HepG2 (cell line): Measurements from ENCODE around the gene DOK4. TPM values are rescaled to one million over a fixed set of nuclear protein-coding genes. Genes with fewer than 3 reads are reported as not detected.

ENCODE experiments used
- EEA1 ChIP-seq: sonication (generic); formaldehyde crosslinking; IDR thresholded peaks from 2 replicates; pipeline ENCODE4 v1.5.1; 2020; ENCODE audit warnings: mild to moderate bottlenecking, missing genetic modification reagents, borderline replicate concordance
- KDM3A ChIP-seq: IDR thresholded peaks from 2 replicates; pipeline ENCODE4 v1.6.1; 2018; ENCODE audit warnings: low read depth, missing compliant biosample characterization
- KLF6 ChIP-seq: IDR thresholded peaks from 2 replicates; pipeline ENCODE4 v1.8.0; 2016; ENCODE audit warnings: missing biosample characterization, missing genetic modification reagents
- MTF2 ChIP-seq: sonication (generic); formaldehyde crosslinking; IDR thresholded peaks from 2 replicates; pipeline ENCODE4 v1.5.0; 2020; ENCODE audit warnings: missing genetic modification reagents, borderline replicate concordance
- SCMH1 ChIP-seq: sonication (generic); formaldehyde crosslinking; IDR thresholded peaks from 2 replicates; pipeline ENCODE4 v1.9.0; 2021; ENCODE audit warnings: missing genetic modification reagents, mild to moderate bottlenecking, borderline replicate concordance
- SPEN ChIP-seq: sonication (generic); formaldehyde crosslinking; IDR thresholded peaks from 2 replicates; pipeline ENCODE4 v1.5.1; 2020; ENCODE audit warnings: low read depth, mild to moderate bottlenecking, missing genetic modification reagents
- ZBTB38 ChIP-seq: sonication (generic); formaldehyde crosslinking; IDR thresholded peaks from 2 replicates; pipeline ENCODE4 v1.5.1; 2020; ENCODE audit warnings: mild to moderate bottlenecking, missing genetic modification reagents
- ZBTB7A ChIP-seq: sonication (generic); formaldehyde crosslinking; IDR thresholded peaks from 2 replicates; pipeline ENCODE4 v1.8.0; 2022; ENCODE audit warnings: mild to moderate bottlenecking, missing genetic modification reagents
- ZNF567 ChIP-seq: sonication (generic); formaldehyde crosslinking; IDR thresholded peaks from 2 replicates; pipeline ENCODE4 v1.8.1; 2023; ENCODE audit warnings: mild to moderate bottlenecking, missing genetic modification reagents, borderline replicate concordance
- ZNF598 ChIP-seq: sonication (generic); formaldehyde crosslinking; IDR thresholded peaks from 2 replicates; pipeline ENCODE4 v1.5.1; 2020; ENCODE audit warnings: mild to moderate bottlenecking, missing genetic modification reagents, borderline replicate concordance
- polyA plus RNA-seq, 8 experiments: library from polyadenylated mRNA; depleted of rRNA in 3 of 8; stranded (reverse) in 7 of 8; unstranded in 1 of 8; fragments of >200 nt; fragmentation: Illumina TruSeq in 4 of 8; extraction: Trizol in 4 of 8; gene quantifications; 2 replicates each; pipeline versions ENCODE4 v1.2.1 to v1.2.3, GENCODE V29; 2011 to 2016; ENCODE audit warnings: low read depth in 4 of 8, missing spikeins in 1 of 8, mixed read lengths in 1 of 8; ENCODE audit not compliant: insufficient read depth in 1 of 8
- total RNA-seq, 5 experiments: library from RNA; depleted of rRNA; stranded (reverse); fragments of >200 nt; fragmentation: Illumina TruSeq; extraction: Trizol; gene quantifications; 2 replicates each; pipeline ENCODE4 v1.2.3, GENCODE V29; 2016; ENCODE audit warnings: low read depth in 1 of 5
- TF ChIP-seq, protein P1 (sequence below): fragments of 450-650 bp; IDR thresholded peaks from 2 replicates; pipeline ENCODE4 v1.6.1; 2017; ENCODE audit warnings: mild to moderate bottlenecking
- TF ChIP-seq, protein P2 (sequence below), 2 experiments: sonication (generic) in 1 of 2; formaldehyde crosslinking in 1 of 2; IDR thresholded peaks; 2 replicates each; pipeline versions ENCODE4 v1.4.0 to v1.6.1; 2016 to 2020; ENCODE audit warnings: borderline replicate concordance in 1 of 2, low read depth in 1 of 2, mild to moderate bottlenecking in 1 of 2, missing genetic modification reagents in 1 of 2
- TF ChIP-seq, protein P3 (sequence below): IDR thresholded peaks from 2 replicates; pipeline ENCODE4 v1.6.1; 2018; ENCODE audit warnings: missing genetic modification reagents, mild to moderate bottlenecking, missing compliant biosample characterization
- TF ChIP-seq, protein P4 (sequence below): sonication (generic); formaldehyde crosslinking; IDR thresholded peaks from 2 replicates; pipeline ENCODE4 v1.4.0; 2020; ENCODE audit warnings: mild to moderate bottlenecking, low read depth, missing genetic modification reagents
- TF ChIP-seq, protein P5 (sequence below): sonication (generic); formaldehyde crosslinking; IDR thresholded peaks from 2 replicates; pipeline ENCODE4 v1.5.0; 2020; ENCODE audit warnings: mild to moderate bottlenecking, missing genetic modification reagents
- TF ChIP-seq, protein P6 (sequence below): sonication (generic); formaldehyde crosslinking; IDR thresholded peaks from 2 replicates; pipeline ENCODE4 v1.8.0; 2022; ENCODE audit warnings: low read depth, missing genetic modification reagents

The DOK4 gene
- total and polyA plus RNA-seq, 2 of the 13 experiments (the other 11 are each of a cell fraction or from before 2014, with no cell fraction given): 52.7 to 70.0 TPM

- TF ChIP-seq, protein P1, sequence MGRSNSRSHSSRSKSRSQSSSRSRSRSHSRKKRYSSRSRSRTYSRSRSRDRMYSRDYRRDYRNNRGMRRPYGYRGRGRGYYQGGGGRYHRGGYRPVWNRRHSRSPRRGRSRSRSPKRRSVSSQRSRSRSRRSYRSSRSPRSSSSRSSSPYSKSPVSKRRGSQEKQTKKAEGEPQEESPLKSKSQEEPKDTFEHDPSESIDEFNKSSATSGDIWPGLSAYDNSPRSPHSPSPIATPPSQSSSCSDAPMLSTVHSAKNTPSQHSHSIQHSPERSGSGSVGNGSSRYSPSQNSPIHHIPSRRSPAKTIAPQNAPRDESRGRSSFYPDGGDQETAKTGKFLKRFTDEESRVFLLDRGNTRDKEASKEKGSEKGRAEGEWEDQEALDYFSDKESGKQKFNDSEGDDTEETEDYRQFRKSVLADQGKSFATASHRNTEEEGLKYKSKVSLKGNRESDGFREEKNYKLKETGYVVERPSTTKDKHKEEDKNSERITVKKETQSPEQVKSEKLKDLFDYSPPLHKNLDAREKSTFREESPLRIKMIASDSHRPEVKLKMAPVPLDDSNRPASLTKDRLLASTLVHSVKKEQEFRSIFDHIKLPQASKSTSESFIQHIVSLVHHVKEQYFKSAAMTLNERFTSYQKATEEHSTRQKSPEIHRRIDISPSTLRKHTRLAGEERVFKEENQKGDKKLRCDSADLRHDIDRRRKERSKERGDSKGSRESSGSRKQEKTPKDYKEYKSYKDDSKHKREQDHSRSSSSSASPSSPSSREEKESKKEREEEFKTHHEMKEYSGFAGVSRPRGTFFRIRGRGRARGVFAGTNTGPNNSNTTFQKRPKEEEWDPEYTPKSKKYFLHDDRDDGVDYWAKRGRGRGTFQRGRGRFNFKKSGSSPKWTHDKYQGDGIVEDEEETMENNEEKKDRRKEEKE: no peak
- TF ChIP-seq, protein P2, sequence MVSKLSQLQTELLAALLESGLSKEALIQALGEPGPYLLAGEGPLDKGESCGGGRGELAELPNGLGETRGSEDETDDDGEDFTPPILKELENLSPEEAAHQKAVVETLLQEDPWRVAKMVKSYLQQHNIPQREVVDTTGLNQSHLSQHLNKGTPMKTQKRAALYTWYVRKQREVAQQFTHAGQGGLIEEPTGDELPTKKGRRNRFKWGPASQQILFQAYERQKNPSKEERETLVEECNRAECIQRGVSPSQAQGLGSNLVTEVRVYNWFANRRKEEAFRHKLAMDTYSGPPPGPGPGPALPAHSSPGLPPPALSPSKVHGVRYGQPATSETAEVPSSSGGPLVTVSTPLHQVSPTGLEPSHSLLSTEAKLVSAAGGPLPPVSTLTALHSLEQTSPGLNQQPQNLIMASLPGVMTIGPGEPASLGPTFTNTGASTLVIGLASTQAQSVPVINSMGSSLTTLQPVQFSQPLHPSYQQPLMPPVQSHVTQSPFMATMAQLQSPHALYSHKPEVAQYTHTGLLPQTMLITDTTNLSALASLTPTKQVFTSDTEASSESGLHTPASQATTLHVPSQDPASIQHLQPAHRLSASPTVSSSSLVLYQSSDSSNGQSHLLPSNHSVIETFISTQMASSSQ (IDR thresholded peaks at IDR 0.05; ENCODE audit: low read depth): no peak
- TF ChIP-seq, protein P2 (CRISPR knock-in tag; IDR thresholded peaks at IDR 0.05; ENCODE audit: borderline replicate concordance): no peak
- TF ChIP-seq ZBTB7A (CRISPR knock-in tag) (peak; percentile 99), ZNF567 (CRISPR knock-in tag) (no peak), SCMH1 (CRISPR knock-in tag) (no peak), KDM3A (CRISPR knock-in tag) (peak; percentile 76; the same call in 1 of the 2 replicates), ZBTB38 (peak; percentile 48; the same call in 1 of the 2 replicates), EEA1 (no peak), MTF2 (CRISPR knock-in tag) (no peak; the same call in 1 of the 2 replicates), ZNF598 (CRISPR knock-in tag) (peak; percentile 77; the same call in 1 of the 2 replicates), SPEN (CRISPR knock-in tag) (peak; percentile 76), KLF6 (no peak)
- TF ChIP-seq, protein P3, sequence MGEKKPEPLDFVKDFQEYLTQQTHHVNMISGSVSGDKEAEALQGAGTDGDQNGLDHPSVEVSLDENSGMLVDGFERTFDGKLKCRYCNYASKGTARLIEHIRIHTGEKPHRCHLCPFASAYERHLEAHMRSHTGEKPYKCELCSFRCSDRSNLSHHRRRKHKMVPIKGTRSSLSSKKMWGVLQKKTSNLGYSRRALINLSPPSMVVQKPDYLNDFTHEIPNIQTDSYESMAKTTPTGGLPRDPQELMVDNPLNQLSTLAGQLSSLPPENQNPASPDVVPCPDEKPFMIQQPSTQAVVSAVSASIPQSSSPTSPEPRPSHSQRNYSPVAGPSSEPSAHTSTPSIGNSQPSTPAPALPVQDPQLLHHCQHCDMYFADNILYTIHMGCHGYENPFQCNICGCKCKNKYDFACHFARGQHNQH (CRISPR knock-in tag): peak; percentile 35; the same call in 1 of the 2 replicates
- TF ChIP-seq, protein P4, sequence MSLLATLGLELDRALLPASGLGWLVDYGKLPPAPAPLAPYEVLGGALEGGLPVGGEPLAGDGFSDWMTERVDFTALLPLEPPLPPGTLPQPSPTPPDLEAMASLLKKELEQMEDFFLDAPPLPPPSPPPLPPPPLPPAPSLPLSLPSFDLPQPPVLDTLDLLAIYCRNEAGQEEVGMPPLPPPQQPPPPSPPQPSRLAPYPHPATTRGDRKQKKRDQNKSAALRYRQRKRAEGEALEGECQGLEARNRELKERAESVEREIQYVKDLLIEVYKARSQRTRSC: peak; percentile 59; the same call in 1 of the 2 replicates
- TF ChIP-seq, protein P5, sequence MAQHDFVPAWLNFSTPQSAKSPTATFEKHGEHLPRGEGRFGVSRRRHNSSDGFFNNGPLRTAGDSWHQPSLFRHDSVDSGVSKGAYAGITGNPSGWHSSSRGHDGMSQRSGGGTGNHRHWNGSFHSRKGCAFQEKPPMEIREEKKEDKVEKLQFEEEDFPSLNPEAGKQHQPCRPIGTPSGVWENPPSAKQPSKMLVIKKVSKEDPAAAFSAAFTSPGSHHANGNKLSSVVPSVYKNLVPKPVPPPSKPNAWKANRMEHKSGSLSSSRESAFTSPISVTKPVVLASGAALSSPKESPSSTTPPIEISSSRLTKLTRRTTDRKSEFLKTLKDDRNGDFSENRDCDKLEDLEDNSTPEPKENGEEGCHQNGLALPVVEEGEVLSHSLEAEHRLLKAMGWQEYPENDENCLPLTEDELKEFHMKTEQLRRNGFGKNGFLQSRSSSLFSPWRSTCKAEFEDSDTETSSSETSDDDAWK (CRISPR knock-in tag): no peak
- TF ChIP-seq, protein P6, sequence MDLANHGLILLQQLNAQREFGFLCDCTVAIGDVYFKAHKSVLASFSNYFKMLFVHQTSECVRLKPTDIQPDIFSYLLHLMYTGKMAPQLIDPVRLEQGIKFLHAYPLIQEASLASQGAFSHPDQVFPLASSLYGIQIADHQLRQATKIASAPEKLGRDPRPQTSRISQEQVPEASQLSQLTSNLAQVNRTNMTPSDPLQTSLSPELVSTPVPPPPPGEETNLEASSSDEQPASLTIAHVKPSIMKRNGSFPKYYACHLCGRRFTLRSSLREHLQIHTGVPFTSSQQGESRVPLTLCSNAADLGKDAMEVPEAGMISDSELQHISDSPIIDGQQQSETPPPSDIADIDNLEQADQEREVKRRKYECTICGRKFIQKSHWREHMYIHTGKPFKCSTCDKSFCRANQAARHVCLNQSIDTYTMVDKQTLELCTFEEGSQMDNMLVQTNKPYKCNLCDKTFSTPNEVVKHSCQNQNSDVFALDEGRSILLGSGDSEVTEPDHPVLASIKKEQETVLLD (CRISPR knock-in tag): no peak
Measured at GRCh38 chr16:57482845-57483545, 3.3 kb downstream of the DOK4 start (continued).
